Suppressor macrophage treated with lipopolysaccharide for 1 hour (primary cell): Measurements from ENCODE around the gene CDC23.
"Not testable (repeated sequence)": the region's sequence is repeated elsewhere in the genome, so short reads cannot be mapped to it uniquely, and the experiment has no call there.

ENCODE experiments used
- DNase-seq, 3 donors: peaks; one replicate each; pipeline ENCODE4 v3.0.0-alpha.2; 2020 to 2022

CDC23 gene

GRCh38 chr5:138212828-138213160 is 329 bp downstream of the CDC23 start:
- peak; percentile 14 to 33 (median 22) for DNase-seq

GRCh38 chr5:138210985-138211384 is 2.1 kb downstream of the CDC23 start:
- DNase-seq, result no peak

GRCh38 chr5:138193859-138194258 is 19.3 kb downstream of the CDC23 start:
- not testable (repeated sequence) for DNase-seq

DNA sequence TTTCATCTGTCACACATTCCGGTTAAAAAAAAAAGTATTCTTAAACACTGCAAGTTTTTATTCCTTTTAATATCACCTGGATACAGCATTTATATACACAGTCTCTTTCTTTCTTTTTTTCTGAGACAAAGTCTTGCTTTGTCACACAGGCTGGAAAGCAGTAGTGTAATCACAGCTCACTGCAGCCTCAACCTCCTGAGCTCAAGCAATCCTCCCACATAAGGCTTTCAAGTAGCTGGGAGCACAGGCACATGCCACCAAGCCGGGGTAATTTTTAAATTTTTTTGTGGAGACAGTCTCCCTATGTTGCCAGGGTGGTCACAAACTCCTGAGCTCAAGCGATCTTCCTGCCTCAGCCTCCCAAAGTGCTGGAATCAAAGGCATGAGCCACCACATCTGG is 20.3 kb downstream of the CDC23 start:
- DNase-seq, result no peak

DNA sequence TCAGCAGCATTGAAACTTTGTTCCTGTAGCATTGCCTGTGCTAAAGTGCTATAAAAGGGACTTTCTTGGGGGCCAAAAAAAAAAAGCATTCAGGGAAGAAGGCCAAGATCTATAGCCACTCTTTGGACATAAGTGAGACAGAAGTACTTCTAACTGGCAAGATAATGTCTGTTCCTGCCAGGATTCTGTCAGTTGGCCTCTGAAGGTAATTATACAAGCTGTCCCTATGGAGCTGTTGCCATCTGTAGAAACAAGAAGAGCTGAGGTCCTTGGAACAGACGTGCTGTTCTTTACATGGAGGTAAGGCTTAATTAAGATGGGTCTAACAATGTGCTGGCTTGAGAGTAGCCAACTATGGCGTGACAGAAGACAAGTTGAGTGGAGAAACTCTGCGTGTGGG is 24.5 kb downstream of the CDC23 start:
- no peak for DNase-seq

DNA sequence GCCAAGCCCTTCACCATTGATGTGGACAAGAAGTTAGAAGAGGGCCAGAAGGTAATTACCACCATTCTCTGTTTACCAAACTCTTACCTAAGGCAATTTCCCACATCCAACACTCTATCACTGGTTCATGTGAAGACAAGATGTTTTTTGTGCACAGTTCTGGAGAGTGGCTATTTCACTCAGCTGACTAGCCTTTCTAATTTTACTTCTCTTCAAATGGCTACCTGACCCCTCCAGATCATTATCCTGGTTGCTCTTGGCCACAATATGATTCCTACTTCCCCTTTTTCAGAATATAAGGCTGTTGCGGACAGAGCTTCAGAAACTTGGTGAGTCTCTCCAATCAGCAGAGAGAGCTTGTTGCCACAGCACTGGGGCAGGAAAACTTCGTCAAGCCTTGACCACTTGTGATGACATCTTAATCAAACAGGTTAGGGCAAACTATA is 27.1 kb downstream of the CDC23 start:
- peak; percentile 3 to 34 (median 29) for DNase-seq

DNA sequence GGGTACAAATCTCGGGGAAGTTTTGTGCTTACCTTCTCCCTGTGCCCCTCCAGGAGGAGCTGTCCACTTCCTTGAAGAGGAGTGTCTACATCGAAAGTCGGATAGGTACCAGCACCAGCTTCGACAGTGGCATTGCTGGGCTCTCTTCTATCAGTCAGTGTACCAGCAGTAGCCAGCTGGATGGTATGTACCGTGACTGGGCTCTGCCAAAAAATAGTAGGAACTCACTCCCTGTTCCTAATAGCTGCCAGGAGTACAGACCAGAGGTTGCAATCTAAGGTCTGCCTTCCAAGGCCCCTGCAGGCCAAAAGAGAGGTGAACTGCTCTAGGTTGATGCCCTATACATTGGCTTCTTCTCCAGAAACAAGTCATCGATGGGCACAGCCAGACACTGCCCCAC is 30.3 kb downstream of the CDC23 start:
- no peak for DNase-seq

DNA sequence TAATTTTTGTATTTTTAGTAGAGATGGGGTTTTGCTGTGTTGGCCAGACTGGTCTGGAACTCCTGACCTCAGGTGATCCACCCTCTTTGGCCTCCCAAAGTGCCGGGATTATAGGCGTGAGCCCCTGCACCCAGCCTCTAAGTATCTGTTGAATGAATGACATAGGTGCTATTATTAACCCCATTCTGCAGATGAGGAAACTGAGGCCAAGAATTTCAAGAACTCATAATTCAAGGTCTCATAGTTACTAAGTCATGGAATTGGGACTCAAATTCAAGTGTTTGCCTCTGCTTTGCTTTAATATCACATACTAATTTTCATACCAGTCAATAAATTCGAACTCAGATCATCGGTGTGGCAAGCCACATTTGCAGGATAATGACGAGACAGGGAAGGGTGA is 32.3 kb downstream of the CDC23 start:
- no peak for DNase-seq

- peak; percentile 61 to 82 (median 73) for DNase-seq
Observed at GRCh38 chr5:138180183-138180782, 32.8 kb downstream of the CDC23 start.

DNA sequence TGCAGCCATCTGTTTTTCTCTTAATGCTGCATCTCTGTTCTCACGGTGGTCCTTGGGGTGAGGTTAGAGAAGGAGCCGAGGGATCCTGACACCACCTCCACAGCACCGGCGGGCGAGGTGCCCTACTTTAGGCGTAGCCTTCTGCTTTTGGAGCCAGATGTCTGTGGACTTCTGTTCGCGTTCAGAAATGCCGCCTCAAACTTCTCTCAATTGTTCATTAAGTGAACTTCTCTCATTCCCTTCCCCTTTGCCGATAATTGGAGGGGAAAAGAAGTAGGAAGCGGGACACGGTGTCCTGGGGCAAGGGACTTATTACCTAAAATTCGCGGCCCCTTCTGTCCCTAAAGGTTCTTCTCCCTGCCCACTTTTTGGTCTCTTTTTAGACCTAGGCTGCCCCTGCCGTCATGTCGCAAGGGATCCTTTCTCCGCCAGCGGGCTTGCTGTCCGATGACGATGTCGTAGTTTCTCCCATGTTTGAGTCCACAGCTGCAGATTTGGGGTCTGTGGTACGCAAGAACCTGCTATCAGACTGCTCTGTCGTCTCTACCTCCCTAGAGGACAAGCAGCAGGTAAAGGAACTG is 33.8 kb downstream of the CDC23 start:
- peak; percentile 1 to 19 (median 4) for DNase-seq

- DNase-seq, result peak; percentile 96 to 97 (median 96)
Observed at GRCh38 chr5:138178516-138179276, 34.4 kb downstream of the CDC23 start, which contains the start of the genes BRD8 and KIF20A. Gene BRD8 (minus strand): TSS chr5:138178630. CDS start chr5:138178614, 16 bp downstream. Gene KIF20A (plus strand): TSS chr5:138179112. CDS start chr5:138179681, 569 bp downstream.

DNA sequence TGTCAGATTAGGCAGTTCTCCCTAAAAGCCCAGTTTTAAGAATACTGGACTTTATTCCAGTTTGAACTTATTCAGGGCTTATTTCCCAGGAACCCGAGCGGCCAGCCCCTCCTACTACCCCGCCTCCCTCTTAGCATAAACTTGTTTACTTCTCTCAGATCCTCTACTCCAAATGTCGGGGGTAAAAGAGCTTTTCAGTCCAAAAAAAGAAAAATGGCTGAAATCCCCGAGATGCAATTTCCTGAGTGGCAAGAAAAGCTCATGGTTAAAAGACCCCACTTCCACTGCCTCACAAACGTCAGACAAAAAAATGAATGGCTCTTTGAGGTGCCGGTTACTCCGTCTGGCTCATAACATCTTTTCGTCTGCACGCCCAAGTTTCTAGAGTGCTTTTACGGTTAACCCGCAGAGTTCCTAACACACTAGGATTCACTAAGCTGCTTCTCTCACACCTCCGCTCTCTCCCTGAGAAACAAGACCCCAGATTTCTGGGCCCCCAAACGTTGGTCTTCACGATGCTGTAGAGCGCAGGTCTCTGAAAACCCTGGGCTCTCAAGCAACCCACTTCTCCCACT is 35.1 kb downstream of the CDC23 start:
- peak; percentile 47 to 55 (median 49) for DNase-seq

DNA sequence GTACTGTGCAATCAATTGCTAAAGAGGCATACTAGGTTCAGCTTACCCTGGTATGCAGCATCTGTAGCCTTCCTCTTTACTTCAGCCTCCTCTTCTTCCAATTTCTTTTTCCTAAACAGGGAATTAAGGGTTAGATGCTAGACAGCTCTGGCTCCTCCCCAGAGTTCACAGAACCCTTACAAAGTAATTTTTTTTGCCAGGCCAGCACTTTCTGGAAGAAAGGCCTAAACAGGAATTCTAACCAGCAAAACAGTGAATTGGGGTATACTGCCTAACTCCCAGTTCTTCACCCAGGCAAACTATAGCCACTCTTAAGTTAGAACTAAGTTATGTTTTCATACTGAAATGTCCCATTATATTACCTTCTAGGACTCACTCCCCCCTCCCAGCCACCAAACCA is 42.8 kb downstream of the CDC23 start:
- DNase-seq, result no peak

- DNase-seq, result no peak
Observed at GRCh38 chr5:138169124-138169523, 44.0 kb downstream of the CDC23 start.

DNA sequence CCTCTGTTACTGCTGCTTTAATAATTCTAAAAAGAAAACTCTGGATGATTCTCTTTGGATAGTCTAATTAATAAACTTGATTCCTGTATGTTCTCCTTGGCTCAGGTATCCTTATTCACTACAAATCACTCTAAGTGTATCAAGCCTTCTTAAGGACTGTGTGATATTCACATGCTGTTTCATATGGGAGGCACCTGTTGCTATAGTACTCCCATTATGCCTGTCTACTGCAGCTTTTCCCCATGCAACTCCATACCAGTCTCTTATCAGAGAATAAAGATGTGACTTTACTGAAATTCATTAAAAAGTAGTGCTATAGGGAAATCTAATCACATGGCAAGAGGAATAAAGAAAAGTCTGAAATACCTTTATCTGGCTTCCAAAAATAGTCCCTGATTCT is 49.4 kb downstream of the CDC23 start:
- DNase-seq, result no peak

- no peak for DNase-seq
Observed at GRCh38 chr5:138160706-138161105, 52.4 kb downstream of the CDC23 start.

DNA sequence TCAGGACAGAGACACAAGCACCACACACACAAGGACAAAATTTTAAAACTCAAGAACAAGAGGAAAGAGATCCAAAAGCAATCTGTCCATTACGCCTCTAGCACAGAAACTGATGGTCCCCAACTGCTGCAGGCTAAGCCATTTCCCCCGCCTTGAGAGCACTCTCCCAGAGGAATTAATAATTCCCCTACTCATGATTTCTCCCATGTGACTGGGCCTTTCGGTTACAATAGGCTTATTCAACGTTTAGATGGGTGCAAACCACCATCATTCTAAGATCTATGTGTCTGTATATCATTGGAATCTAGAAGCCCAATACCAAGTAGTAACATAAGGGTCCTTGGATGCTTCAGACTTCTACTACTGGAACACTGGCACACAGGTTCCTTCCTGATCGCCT is 53.5 kb downstream of the CDC23 start:
- no peak for DNase-seq

- DNase-seq, result no peak
Observed at GRCh38 chr5:138157626-138158025, 55.5 kb downstream of the CDC23 start.

GRCh38 chr5:138155977-138156376 is 57.1 kb downstream of the CDC23 start:
- not testable (repeated sequence) for DNase-seq

- DNase-seq, result no peak
Observed at GRCh38 chr5:138149530-138149929, 63.6 kb downstream of the CDC23 start.

DNA sequence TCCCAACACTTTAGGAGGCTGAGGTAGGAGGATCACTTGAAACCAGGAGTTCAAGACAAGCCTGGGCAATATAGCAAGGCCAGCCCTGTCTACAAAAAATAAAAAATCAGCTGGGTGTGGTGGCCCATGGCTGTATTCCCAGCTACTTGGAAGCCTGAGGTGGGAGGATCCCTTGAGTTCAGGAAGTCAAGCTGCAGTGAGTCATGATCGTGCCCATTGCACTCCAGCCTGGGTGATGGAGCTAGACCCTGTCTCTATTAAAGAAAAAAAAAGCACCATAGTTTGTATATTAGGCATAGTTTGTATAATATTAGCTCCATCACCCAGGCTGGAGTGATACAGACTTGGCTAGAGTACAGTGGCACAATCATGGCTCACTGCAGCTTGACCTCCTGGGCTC is 64.3 kb downstream of the CDC23 start:
- peak; percentile 47 to 53 (median 49) for DNase-seq

DNA sequence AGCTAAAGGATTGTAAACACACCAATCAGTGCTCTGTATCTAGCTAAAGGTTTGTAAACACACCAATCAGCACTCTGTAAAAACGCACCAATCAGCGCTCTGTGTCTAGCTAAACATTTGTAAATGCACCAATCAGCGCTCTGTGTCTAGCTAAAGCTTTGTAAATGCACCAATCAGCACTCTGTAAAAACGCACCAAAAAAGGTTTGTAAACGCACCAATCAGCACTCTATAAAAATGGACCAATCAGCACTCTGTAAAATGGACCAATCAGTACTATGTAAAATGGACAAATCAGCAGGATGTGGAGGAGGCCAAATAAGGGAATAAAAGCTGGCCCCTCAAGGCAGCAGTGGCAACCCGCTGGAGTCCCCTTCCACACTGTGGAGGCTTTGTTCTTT is 69.5 kb downstream of the CDC23 start:
- not testable (repeated sequence) for DNase-seq

GRCh38 chr5:138141734-138142133 is 71.4 kb downstream of the CDC23 start:
- DNase-seq, result no peak

- peak in 2 of 3 donors; percentile 16 to 31 for DNase-seq
Observed at GRCh38 chr5:138140268-138140667, 72.9 kb downstream of the CDC23 start.
